ENCODE data around the gene GAN.

DNA sequence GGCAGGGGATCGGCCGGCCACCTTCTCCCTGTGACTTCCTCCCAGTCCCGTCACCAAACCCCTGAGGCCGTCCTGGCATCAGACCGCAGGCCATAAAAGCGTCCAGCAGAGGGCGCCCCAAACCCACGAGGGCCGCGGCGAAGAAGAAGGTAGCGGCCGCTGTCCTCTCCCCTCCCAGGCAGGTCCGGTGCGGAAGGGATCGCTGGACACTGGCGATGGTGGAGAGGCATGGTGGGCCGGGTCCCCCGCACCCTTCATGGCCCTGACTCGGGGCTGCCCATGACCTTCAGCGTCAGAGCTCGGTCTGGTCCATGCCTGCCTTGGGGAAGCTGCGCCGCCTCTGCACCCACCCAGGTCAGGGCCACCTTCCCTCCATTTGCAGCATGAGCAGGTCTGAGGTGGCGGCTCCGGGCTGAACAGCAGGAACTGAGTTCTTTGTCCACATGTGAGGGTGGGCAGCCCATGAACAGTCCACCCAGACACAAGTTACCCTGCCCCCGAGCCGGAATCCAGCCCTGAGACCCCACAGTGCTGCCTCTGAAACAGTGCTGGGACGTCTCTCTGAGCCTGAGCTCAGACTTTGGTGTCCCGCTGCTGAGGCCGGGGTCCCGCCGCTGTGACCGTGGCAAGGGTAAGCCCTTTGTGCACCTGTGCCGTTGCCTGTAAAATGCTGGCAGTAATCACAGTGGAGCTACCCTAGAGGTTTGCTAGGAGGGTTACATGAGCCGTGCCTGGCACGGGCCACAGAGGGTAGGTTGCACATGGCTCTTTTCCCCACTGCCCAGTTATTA is 89.0 kb downstream of the GAN start:
- TF ChIP-seq ZNF175 (tag by site-specific recombination; IDR thresholded peaks at IDR 0.05) (no peak), YY1 (tag by site-specific recombination; IDR thresholded peaks at IDR 0.05) (no peak), ZNF433 (tag by site-specific recombination; IDR thresholded peaks at IDR 0.05; ENCODE audit: low read depth) (no peak), BCL11A (tag by site-specific recombination; IDR thresholded peaks at IDR 0.05; ENCODE audit: low read depth) (no peak)
- TF ChIP-seq, protein P1, sequence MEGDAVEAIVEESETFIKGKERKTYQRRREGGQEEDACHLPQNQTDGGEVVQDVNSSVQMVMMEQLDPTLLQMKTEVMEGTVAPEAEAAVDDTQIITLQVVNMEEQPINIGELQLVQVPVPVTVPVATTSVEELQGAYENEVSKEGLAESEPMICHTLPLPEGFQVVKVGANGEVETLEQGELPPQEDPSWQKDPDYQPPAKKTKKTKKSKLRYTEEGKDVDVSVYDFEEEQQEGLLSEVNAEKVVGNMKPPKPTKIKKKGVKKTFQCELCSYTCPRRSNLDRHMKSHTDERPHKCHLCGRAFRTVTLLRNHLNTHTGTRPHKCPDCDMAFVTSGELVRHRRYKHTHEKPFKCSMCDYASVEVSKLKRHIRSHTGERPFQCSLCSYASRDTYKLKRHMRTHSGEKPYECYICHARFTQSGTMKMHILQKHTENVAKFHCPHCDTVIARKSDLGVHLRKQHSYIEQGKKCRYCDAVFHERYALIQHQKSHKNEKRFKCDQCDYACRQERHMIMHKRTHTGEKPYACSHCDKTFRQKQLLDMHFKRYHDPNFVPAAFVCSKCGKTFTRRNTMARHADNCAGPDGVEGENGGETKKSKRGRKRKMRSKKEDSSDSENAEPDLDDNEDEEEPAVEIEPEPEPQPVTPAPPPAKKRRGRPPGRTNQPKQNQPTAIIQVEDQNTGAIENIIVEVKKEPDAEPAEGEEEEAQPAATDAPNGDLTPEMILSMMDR (tag by site-specific recombination; IDR thresholded peaks at IDR 0.05): peak; percentile 97
- TF ChIP-seq, protein P2, sequence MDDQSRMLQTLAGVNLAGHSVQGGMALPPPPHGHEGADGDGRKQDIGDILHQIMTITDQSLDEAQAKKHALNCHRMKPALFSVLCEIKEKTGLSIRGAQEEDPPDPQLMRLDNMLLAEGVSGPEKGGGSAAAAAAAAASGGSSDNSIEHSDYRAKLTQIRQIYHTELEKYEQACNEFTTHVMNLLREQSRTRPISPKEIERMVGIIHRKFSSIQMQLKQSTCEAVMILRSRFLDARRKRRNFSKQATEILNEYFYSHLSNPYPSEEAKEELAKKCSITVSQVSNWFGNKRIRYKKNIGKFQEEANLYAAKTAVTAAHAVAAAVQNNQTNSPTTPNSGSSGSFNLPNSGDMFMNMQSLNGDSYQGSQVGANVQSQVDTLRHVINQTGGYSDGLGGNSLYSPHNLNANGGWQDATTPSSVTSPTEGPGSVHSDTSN (CRISPR knock-in tag; IDR thresholded peaks at IDR 0.05): 0 out of 2 replicates have a peak, but pooled peaks have one; percentile 23
- TF ChIP-seq, protein P3, sequence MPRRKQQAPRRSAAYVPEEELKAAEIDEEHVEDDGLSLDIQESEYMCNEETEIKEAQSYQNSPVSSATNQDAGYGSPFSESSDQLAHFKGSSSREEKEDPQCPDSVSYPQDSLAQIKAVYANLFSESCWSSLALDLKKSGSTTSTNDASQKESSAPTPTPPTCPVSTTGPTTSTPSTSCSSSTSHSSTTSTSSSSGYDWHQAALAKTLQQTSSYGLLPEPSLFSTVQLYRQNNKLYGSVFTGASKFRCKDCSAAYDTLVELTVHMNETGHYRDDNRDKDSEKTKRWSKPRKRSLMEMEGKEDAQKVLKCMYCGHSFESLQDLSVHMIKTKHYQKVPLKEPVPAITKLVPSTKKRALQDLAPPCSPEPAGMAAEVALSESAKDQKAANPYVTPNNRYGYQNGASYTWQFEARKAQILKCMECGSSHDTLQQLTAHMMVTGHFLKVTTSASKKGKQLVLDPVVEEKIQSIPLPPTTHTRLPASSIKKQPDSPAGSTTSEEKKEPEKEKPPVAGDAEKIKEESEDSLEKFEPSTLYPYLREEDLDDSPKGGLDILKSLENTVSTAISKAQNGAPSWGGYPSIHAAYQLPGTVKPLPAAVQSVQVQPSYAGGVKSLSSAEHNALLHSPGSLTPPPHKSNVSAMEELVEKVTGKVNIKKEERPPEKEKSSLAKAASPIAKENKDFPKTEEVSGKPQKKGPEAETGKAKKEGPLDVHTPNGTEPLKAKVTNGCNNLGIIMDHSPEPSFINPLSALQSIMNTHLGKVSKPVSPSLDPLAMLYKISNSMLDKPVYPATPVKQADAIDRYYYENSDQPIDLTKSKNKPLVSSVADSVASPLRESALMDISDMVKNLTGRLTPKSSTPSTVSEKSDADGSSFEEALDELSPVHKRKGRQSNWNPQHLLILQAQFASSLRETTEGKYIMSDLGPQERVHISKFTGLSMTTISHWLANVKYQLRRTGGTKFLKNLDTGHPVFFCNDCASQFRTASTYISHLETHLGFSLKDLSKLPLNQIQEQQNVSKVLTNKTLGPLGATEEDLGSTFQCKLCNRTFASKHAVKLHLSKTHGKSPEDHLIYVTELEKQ (tag by site-specific recombination; IDR thresholded peaks at IDR 0.05; ENCODE audit: borderline replicate concordance): no peak
